Endothelial cell of umbilical vein (primary cell): ENCODE data around the gene SNX9. TPM values are rescaled to one million over a fixed set of nuclear protein-coding genes. Genes with fewer than 3 reads are reported as not detected.

Experiments used
- BruUV-seq: library from RNA; stranded (reverse); fragments of 400-500 nt; replicated peaks from 2 replicates; lab custom pipeline; 2021; lab: Mats Ljungman, UMichigan
- CTCF ChIA-PET: fragments of 300-600, 350-600 bp; sonication (Branson Sonifier 250); formaldehyde crosslinking; loops from one replicate; lab custom pipeline; 2021; ENCODE audit warnings: antibody characterized with exemption, inconsistent platforms; lab: Charles Lee
- POLR2A ChIA-PET: fragments of 300-600, 350-600 bp; sonication (Branson Sonifier 250); formaldehyde crosslinking; loops from one replicate; lab custom pipeline; 2021; ENCODE audit warnings: antibody characterized with exemption, inconsistent platforms; lab: Charles Lee
- DNase-seq: peaks from one replicate; pipeline ENCODE4 v3.0.0-alpha.2; 2011; ENCODE audit warnings: low read depth, low spot score
- FAIRE-seq: peaks from 2 replicates; lab custom pipeline; 2011; peaks lifted over from hg19 to GRCh38; lab: Jason Lieb, UNC
- H2AFZ ChIP-seq: 2 replicates; pipeline ENCODE4 v1.6.0; 2012; ENCODE audit warnings: low read depth, low read length, control low read depth, inconsistent platforms
- H3K27ac ChIP-seq: 2 replicates; pipeline ENCODE4 v1.5.1; 2011; ENCODE audit warnings: low read depth, mild to moderate bottlenecking, control low read depth, low read length, moderate library complexity; ENCODE audit not compliant: insufficient read depth
- H3K27me3 ChIP-seq, 2 experiments: 2 replicates each; pipeline versions ENCODE4 v1.6.0 to v1.6.1; 2011; ENCODE audit warnings: low read length in 2 of 2, mixed read lengths in 1 of 2; ENCODE audit not compliant: control insufficient read depth in 2 of 2, insufficient read depth in 2 of 2
- H3K36me3 ChIP-seq, 2 experiments: 2 replicates in 1 of 2; 3 replicates in 1 of 2; pipeline ENCODE4 v1.5.1; 2011; ENCODE audit warnings: low read length in 2 of 2, mild to moderate bottlenecking in 1 of 2, moderate library complexity in 1 of 2; ENCODE audit not compliant: control insufficient read depth in 2 of 2, insufficient read depth in 2 of 2; ENCODE audit errors: extremely low read depth in 1 of 2
- H3K4me1 ChIP-seq: 3 replicates; pipeline ENCODE4 v1.5.1; 2011; ENCODE audit warnings: mild to moderate bottlenecking, low read length; ENCODE audit not compliant: control insufficient read depth, insufficient read depth; ENCODE audit errors: extremely low read depth
- H3K4me2 ChIP-seq: 2 replicates; pipeline ENCODE4 v1.6.1; 2011; ENCODE audit warnings: low read length, control low read depth, mixed read lengths; ENCODE audit not compliant: insufficient read depth
- H3K4me3 ChIP-seq, 3 experiments: fragments of 200-600 bp in 1 of 3; sonication (generic), shearing (Covaris generic) in 1 of 3; replicated peaks in 1 of 3; 2 replicates each; pipeline ENCODE4 v1.5.1; 2011 to 2016; ENCODE audit warnings: control low read depth in 3 of 3, low read length in 3 of 3, mild to moderate bottlenecking in 2 of 3, inconsistent platforms in 1 of 3, low read depth in 1 of 3, moderate library complexity in 1 of 3; ENCODE audit not compliant: insufficient read depth in 1 of 3
- H3K79me2 ChIP-seq: 2 replicates; pipeline ENCODE4 v1.6.0; 2012; ENCODE audit warnings: low read length, inconsistent platforms; ENCODE audit not compliant: control insufficient read depth, insufficient read depth
- H3K9ac ChIP-seq: replicated peaks from 2 replicates; pipeline ENCODE3; 2011; ENCODE audit warnings: low read length, control low read depth; ENCODE audit not compliant: insufficient read depth; ENCODE audit errors: extremely low read depth
- H3K9me1 ChIP-seq: replicated peaks from 3 replicates; pipeline ENCODE4 v1.6.0; 2011; ENCODE audit warnings: mild to moderate bottlenecking, low read length; ENCODE audit not compliant: control insufficient read depth, insufficient read depth; ENCODE audit errors: extremely low read depth
- H3K9me3 ChIP-seq: replicated peaks from 2 replicates; pipeline ENCODE4 v1.5.1; 2012; ENCODE audit warnings: low read length, inconsistent platforms; ENCODE audit not compliant: control insufficient read depth, insufficient read depth
- H4K20me1 ChIP-seq: replicated peaks from 2 replicates; pipeline ENCODE3; 2011; ENCODE audit warnings: mild to moderate bottlenecking, low read length; ENCODE audit not compliant: control insufficient read depth, insufficient read depth; ENCODE audit errors: extremely low read depth
- CTCF ChIP-seq, 2 donors: IDR thresholded peaks; 1 replicate in 1 of 2; 2 replicates in 1 of 2; pipeline ENCODE4 v1.5.1; 2011; ENCODE audit warnings: low read length in 2 of 2, mild to moderate bottlenecking in 2 of 2, moderate library complexity in 2 of 2, control low read depth in 1 of 2, inconsistent platforms in 1 of 2, low read depth in 1 of 2; ENCODE audit not compliant: insufficient read depth in 1 of 2; ENCODE audit errors: extremely low read depth in 1 of 2
- EZH2 ChIP-seq: IDR thresholded peaks from 2 replicates; pipeline ENCODE4 v1.6.1; 2012; ENCODE audit warnings: borderline replicate concordance, low read depth, mild to moderate bottlenecking, moderate library complexity, low read length, inconsistent platforms; ENCODE audit not compliant: severe bottlenecking
- GATA2 ChIP-seq: IDR thresholded peaks from 2 replicates; pipeline ENCODE4 v1.7.0; 2011; ENCODE audit warnings: low read depth, mild to moderate bottlenecking, moderate library complexity, mixed read lengths, low read length; ENCODE audit not compliant: insufficient read length, insufficient read depth
- JUN ChIP-seq: IDR thresholded peaks from 2 replicates; pipeline ENCODE4 v1.6.1; 2011; ENCODE audit warnings: borderline replicate concordance, low read depth; ENCODE audit not compliant: insufficient read length, insufficient read depth
- POLR2AphosphoS5 ChIP-seq: IDR thresholded peaks from 2 replicates; pipeline ENCODE4 v1.6.1; 2012; ENCODE audit warnings: low read depth, mild to moderate bottlenecking, control low read depth, low read length, moderate library complexity; ENCODE audit not compliant: insufficient read depth
- dilution Hi-C: fragments of 300-500 bp; cut with MboI; formaldehyde crosslinking; loops from one replicate; pipeline ENCODE4 v1.15.0; 2019; ENCODE audit warnings: low sequenced_read_pairs; ENCODE audit not compliant: extremely low pct_ligation_motif_present
- intact Hi-C: fragments of 100-400 bp; cut with micrococcal nuclease; formaldehyde crosslinking; loops from one replicate; pipeline ENCODE4 v1.10.0; 2022
- polyA plus RNA-seq, 4 experiments: library from polyadenylated mRNA; depleted of rRNA in 3 of 4; stranded (reverse) in 3 of 4; unstranded in 1 of 4; fragments of >200 nt; gene quantifications; 2 replicates each; pipeline versions ENCODE4 v1.2.1 to v1.2.3, GENCODE V29; 2011 to 2012; ENCODE audit warnings: missing spikeins in 1 of 4
- total RNA-seq: library from RNA; stranded (reverse); gene quantifications from 2 replicates; pipeline ENCODE4 v1.2.3, GENCODE V29; 2021

The SNX9 gene
- total and polyA plus RNA-seq, 2 donors (not counting 3 experiments of a cell fraction or from before 2014, with no cell fraction given) = 27.5 to 54.5 TPM

- dilution Hi-C loops (no loop called here), intact Hi-C loops (no loop called here)
- DNase-seq (no peak), FAIRE-seq (no peak)
- Histone ChIP-seq H2AFZ (no peak overlapping the region), H3K79me2 (peaks cover 99% of the 10 kb centered on the region), H3K4me2 (no peak overlapping the region), H3K27ac (no peak overlapping the region), H3K4me3 (no peak overlapping the region), H3K27me3 (no peaks in the 10 kb centered on the region), H3K36me3 (no peaks in the 10 kb centered on the region), H3K9me3 (no peaks in the 10 kb centered on the region), H3K9ac (no peak overlapping the region), H3K4me1 (peaks cover 28% of the 10 kb centered on the region), H4K20me1 (no peaks in the 10 kb centered on the region), H3K9me1 (no peaks in the 10 kb centered on the region)
- TF ChIP-seq CTCF (IDR thresholded peaks at IDR 0.05; ENCODE audit: extremely low read depth in 1 of 2, insufficient read depth in 1 of 2, low read depth in 1 of 2, low read length in 2 of 2) (no peak), GATA2 (no peak), EZH2 (no peak), POLR2AphosphoS5 (no peak), JUN (no peak)
- ChIA-PET POLR2A (interaction anchor here (2.0 kb wide), 1 partner anchor 38 kb away, joined by 5 read pairs; no protein-coding TSS in a partner anchor), CTCF (interaction anchor here (1.0 kb wide), 1 partner anchor 15 kb away, joined by 3 read pairs; no protein-coding TSS in a partner anchor)
- no TSS peak for BruUV-seq
These were observed 165.6 kb downstream of the SNX9 start for GRCh38 chr6:157988700-157989063.
